ENCODE results near the gene CDC40.

- TF ChIP-seq POLR2A (IDR thresholded peaks at IDR 0.05; ENCODE audit: low read length): no peak
- TF ChIP-seq GATA1 (IDR thresholded peaks at IDR 0.05; ENCODE audit: low read depth, low read length): no peak
Measured at GRCh38 chr6:110158479-110158878, 21.7 kb upstream of the CDC40 start.

All from erythroblast (primary cell).